Measurements from ENCODE around the gene FTCDNL1.

Gene FTCDNL1

GRCh38 chr2:199819746-199820145 is 31.2 kb downstream of the FTCDNL1 start:
- Histone ChIP-seq H3K27me3 (ENCODE audit: insufficient read depth, insufficient read length) (no peaks in the 10 kb centered on the region), H3K4me3 (ENCODE audit: insufficient read length, low read depth) (no peak overlapping the region), H3K9ac (ENCODE audit: insufficient read length, low read depth) (no peak overlapping the region), H3K9me3 (ENCODE audit: insufficient read depth, low read length) (no peaks in the 10 kb centered on the region), H3K36me3 (ENCODE audit: insufficient read depth, insufficient read length, low read length) (no peaks in the 10 kb centered on the region), H3K4me1 (ENCODE audit: insufficient read depth, insufficient read length) (no peaks in the 10 kb centered on the region)
- TF ChIP-seq SUZ12 (IDR thresholded peaks at IDR 0.05; ENCODE audit: extremely low read depth, insufficient read depth, insufficient read length) (no peak), YY1 (IDR thresholded peaks at IDR 0.05; ENCODE audit: insufficient read depth, insufficient read length) (no peak)
- no peak for DNase-seq (ENCODE audit: low read depth, low spot score)

- H3K9ac ChIP-seq (ENCODE audit: insufficient read length, low read depth), result no peak overlapping the region
- no peaks in the 10 kb centered on the region for H3K27me3 ChIP-seq (ENCODE audit: insufficient read depth, insufficient read length)
- DNase-seq (ENCODE audit: low read depth, low spot score), result no peak
- TF ChIP-seq ZNF274 (IDR thresholded peaks at IDR 0.05; ENCODE audit: low read depth, low read length) (no peak), YY1 (IDR thresholded peaks at IDR 0.05; ENCODE audit: insufficient read depth, insufficient read length) (no peak)
- no peaks in the 10 kb centered on the region for H3K4me1 ChIP-seq (ENCODE audit: insufficient read depth, insufficient read length)
- H3K9me3 ChIP-seq (ENCODE audit: insufficient read depth, low read length), result no peaks in the 10 kb centered on the region
- no peaks in the 10 kb centered on the region for H3K36me3 ChIP-seq (ENCODE audit: insufficient read depth, insufficient read length, low read length)
- H3K4me3 ChIP-seq (ENCODE audit: insufficient read length, low read depth), result no peak overlapping the region
These were observed 32.2 kb downstream of the FTCDNL1 start for GRCh38 chr2:199818754-199819153.

- no peak for DNase-seq (ENCODE audit: low read depth, low spot score)
- no peak for TF ChIP-seq YY1 (IDR thresholded peaks at IDR 0.05; ENCODE audit: insufficient read depth, insufficient read length)
- no peak for TF ChIP-seq SUZ12 (IDR thresholded peaks at IDR 0.05; ENCODE audit: extremely low read depth, insufficient read depth, insufficient read length)
- no peak for TF ChIP-seq ZNF274 (IDR thresholded peaks at IDR 0.05; ENCODE audit: low read depth, low read length)
- H3K9ac ChIP-seq (ENCODE audit: insufficient read length, low read depth), result no peak overlapping the region
- no peaks in the 10 kb centered on the region for H3K4me1 ChIP-seq (ENCODE audit: insufficient read depth, insufficient read length)
- H3K36me3 ChIP-seq (ENCODE audit: insufficient read depth, insufficient read length, low read length), result no peaks in the 10 kb centered on the region
- H3K9me3 ChIP-seq (ENCODE audit: insufficient read depth, low read length), result no peaks in the 10 kb centered on the region
- H3K27me3 ChIP-seq (ENCODE audit: insufficient read depth, insufficient read length), result no peaks in the 10 kb centered on the region
- H3K4me3 ChIP-seq (ENCODE audit: insufficient read length, low read depth), result no peak overlapping the region
These were observed 33.0 kb downstream of the FTCDNL1 start for GRCh38 chr2:199818026-199818425.

GRCh38 chr2:199814817-199815211 is 36.2 kb downstream of the FTCDNL1 start:
- Histone ChIP-seq H3K4me3 (ENCODE audit: insufficient read length, low read depth) (no peak overlapping the region), H3K36me3 (ENCODE audit: insufficient read depth, insufficient read length, low read length) (no peaks in the 10 kb centered on the region), H3K9ac (ENCODE audit: insufficient read length, low read depth) (no peak overlapping the region), H3K9me3 (ENCODE audit: insufficient read depth, low read length) (no peaks in the 10 kb centered on the region), H3K4me1 (ENCODE audit: insufficient read depth, insufficient read length) (no peaks in the 10 kb centered on the region), H3K27me3 (ENCODE audit: insufficient read depth, insufficient read length) (no peaks in the 10 kb centered on the region)
- TF ChIP-seq YY1 (IDR thresholded peaks at IDR 0.05; ENCODE audit: insufficient read depth, insufficient read length), result no peak
- TF ChIP-seq SUZ12 (IDR thresholded peaks at IDR 0.05; ENCODE audit: extremely low read depth, insufficient read depth, insufficient read length), result no peak
- TF ChIP-seq ZNF274 (IDR thresholded peaks at IDR 0.05; ENCODE audit: low read depth, low read length), result no peak
- DNase-seq (ENCODE audit: low read depth, low spot score), result no peak

- H3K9me3 ChIP-seq (ENCODE audit: insufficient read depth, low read length), result no peaks in the 10 kb centered on the region
- H3K4me1 ChIP-seq (ENCODE audit: insufficient read depth, insufficient read length), result no peaks in the 10 kb centered on the region
- H3K4me3 ChIP-seq (ENCODE audit: insufficient read length, low read depth), result no peak overlapping the region
- DNase-seq (ENCODE audit: low read depth, low spot score), result no peak
- H3K36me3 ChIP-seq (ENCODE audit: insufficient read depth, insufficient read length, low read length), result no peaks in the 10 kb centered on the region
- TF ChIP-seq YY1 (IDR thresholded peaks at IDR 0.05; ENCODE audit: insufficient read depth, insufficient read length), result no peak
- no peak for TF ChIP-seq SUZ12 (IDR thresholded peaks at IDR 0.05; ENCODE audit: extremely low read depth, insufficient read depth, insufficient read length)
- TF ChIP-seq ZNF274 (IDR thresholded peaks at IDR 0.05; ENCODE audit: low read depth, low read length), result no peak
- no peaks in the 10 kb centered on the region for H3K27me3 ChIP-seq (ENCODE audit: insufficient read depth, insufficient read length)
- H3K9ac ChIP-seq (ENCODE audit: insufficient read length, low read depth), result no peak overlapping the region
These were observed 36.7 kb downstream of the FTCDNL1 start for GRCh38 chr2:199814101-199814816.

GRCh38 chr2:199812493-199812892 is 38.5 kb downstream of the FTCDNL1 start:
- Histone ChIP-seq H3K27me3 (ENCODE audit: insufficient read depth, insufficient read length) (no peaks in the 10 kb centered on the region), H3K4me1 (ENCODE audit: insufficient read depth, insufficient read length) (no peaks in the 10 kb centered on the region), H3K9me3 (ENCODE audit: insufficient read depth, low read length) (peaks cover 12% of the 10 kb centered on the region), H3K9ac (ENCODE audit: insufficient read length, low read depth) (no peak overlapping the region), H3K36me3 (ENCODE audit: insufficient read depth, insufficient read length, low read length) (no peaks in the 10 kb centered on the region), H3K4me3 (ENCODE audit: insufficient read length, low read depth) (no peak overlapping the region)
- no peak for DNase-seq (ENCODE audit: low read depth, low spot score)
- no peak for TF ChIP-seq ZNF274 (IDR thresholded peaks at IDR 0.05; ENCODE audit: low read depth, low read length)
- no peak for TF ChIP-seq YY1 (IDR thresholded peaks at IDR 0.05; ENCODE audit: insufficient read depth, insufficient read length)
- TF ChIP-seq SUZ12 (IDR thresholded peaks at IDR 0.05; ENCODE audit: extremely low read depth, insufficient read depth, insufficient read length), result no peak

GRCh38 chr2:199811346-199811745 is 39.6 kb downstream of the FTCDNL1 start:
- TF ChIP-seq ZNF274 (IDR thresholded peaks at IDR 0.05; ENCODE audit: low read depth, low read length) (no peak), SUZ12 (IDR thresholded peaks at IDR 0.05; ENCODE audit: extremely low read depth, insufficient read depth, insufficient read length) (no peak), YY1 (IDR thresholded peaks at IDR 0.05; ENCODE audit: insufficient read depth, insufficient read length) (no peak)
- Histone ChIP-seq H3K4me1 (ENCODE audit: insufficient read depth, insufficient read length) (no peaks in the 10 kb centered on the region), H3K9ac (ENCODE audit: insufficient read length, low read depth) (no peak overlapping the region), H3K36me3 (ENCODE audit: insufficient read depth, insufficient read length, low read length) (no peaks in the 10 kb centered on the region), H3K27me3 (ENCODE audit: insufficient read depth, insufficient read length) (no peaks in the 10 kb centered on the region), H3K4me3 (ENCODE audit: insufficient read length, low read depth) (no peak overlapping the region), H3K9me3 (ENCODE audit: insufficient read depth, low read length) (peaks cover 12% of the 10 kb centered on the region)
- DNase-seq (ENCODE audit: low read depth, low spot score), result no peak

Data from NT2/D1 (cell line).